ENCODE data around the gene LHX3. TPM values are rescaled to one million over a fixed set of nuclear protein-coding genes. Genes with fewer than 3 reads are reported as not detected.

LHX3 gene
- total RNA-seq, 1 donor from 2014 or later, result not detected

GRCh38 chr9:136231478-136232297 lies 26.8 kb upstream of the LHX3 start:
- no peak overlapping the region for H3K27ac Mint-ChIP-seq (ENCODE audit: unreplicated experiment)
- H3K9ac ChIP-seq (ENCODE audit: low read length), result no peak overlapping the region

DNA sequence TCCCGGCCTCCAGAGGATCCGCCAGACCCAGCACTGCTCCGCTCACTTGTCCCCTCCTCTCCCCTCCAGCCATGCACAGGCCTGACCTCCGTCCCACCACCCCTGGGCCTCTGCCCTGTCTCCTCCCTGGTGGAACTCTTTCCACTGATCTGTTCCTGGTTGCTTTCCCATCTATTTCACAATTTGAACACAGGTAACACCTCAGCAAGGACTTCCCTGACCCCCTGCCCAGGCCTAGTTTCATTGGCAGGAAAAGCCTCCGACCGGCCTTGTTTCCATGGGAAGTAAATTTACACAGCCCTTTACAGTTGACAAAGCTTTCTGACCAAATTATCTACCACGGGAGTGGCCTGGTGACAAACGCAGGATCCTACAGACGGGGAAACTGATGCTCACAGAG lies 25.8 kb upstream of the LHX3 start:
- Mint-ChIP-seq H3K9me3 (ENCODE audit: unreplicated experiment) (no peaks in the 10 kb centered on the region), H3K4me3 (ENCODE audit: unreplicated experiment) (no peak overlapping the region), H3K4me1 (ENCODE audit: low read depth, unreplicated experiment) (peaks cover 13% of the 10 kb centered on the region), H3K27me3 (ENCODE audit: low read depth, unreplicated experiment) (no peaks in the 10 kb centered on the region), H3K27ac (ENCODE audit: unreplicated experiment) (no peak overlapping the region), H3K36me3 (ENCODE audit: low read depth, unreplicated experiment) (peaks cover 13% of the 10 kb centered on the region)
- FAIRE-seq, result no peak
- Histone ChIP-seq H2AFZ (ENCODE audit: low read depth, low read length) (no peak overlapping the region), H3K9ac (ENCODE audit: low read length) (no peak overlapping the region), H3K4me1 (ENCODE audit: insufficient read depth, low read length) (peaks cover 24% of the 10 kb centered on the region), H3K9me3 (ENCODE audit: insufficient read depth, low read depth, low read length) (no peaks in the 10 kb centered on the region), H3K4me3 (ENCODE audit: insufficient read depth, low read depth, low read length) (no peak overlapping the region), H3K27ac (ENCODE audit: low read depth, low read length) (no peak overlapping the region), H4K20me1 (ENCODE audit: insufficient read depth, low read length) (peaks cover 59% of the 10 kb centered on the region), H3K27me3 (ENCODE audit: insufficient read depth, low read length) (no peaks in the 10 kb centered on the region), H3K79me2 (ENCODE audit: insufficient read depth, low read length) (peaks cover 21% of the 10 kb centered on the region), H3K36me3 (ENCODE audit: insufficient read depth, low read length) (no peaks in the 10 kb centered on the region), H3K4me2 (ENCODE audit: low read length) (no peak overlapping the region)
- DNase-seq (ENCODE audit: low read depth), result no peak
- TF ChIP-seq, protein P1, sequence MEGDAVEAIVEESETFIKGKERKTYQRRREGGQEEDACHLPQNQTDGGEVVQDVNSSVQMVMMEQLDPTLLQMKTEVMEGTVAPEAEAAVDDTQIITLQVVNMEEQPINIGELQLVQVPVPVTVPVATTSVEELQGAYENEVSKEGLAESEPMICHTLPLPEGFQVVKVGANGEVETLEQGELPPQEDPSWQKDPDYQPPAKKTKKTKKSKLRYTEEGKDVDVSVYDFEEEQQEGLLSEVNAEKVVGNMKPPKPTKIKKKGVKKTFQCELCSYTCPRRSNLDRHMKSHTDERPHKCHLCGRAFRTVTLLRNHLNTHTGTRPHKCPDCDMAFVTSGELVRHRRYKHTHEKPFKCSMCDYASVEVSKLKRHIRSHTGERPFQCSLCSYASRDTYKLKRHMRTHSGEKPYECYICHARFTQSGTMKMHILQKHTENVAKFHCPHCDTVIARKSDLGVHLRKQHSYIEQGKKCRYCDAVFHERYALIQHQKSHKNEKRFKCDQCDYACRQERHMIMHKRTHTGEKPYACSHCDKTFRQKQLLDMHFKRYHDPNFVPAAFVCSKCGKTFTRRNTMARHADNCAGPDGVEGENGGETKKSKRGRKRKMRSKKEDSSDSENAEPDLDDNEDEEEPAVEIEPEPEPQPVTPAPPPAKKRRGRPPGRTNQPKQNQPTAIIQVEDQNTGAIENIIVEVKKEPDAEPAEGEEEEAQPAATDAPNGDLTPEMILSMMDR (IDR thresholded peaks at IDR 0.05; ENCODE audit: insufficient read depth, low read depth, low read length), result no peak
- no peak for TF ChIP-seq EZH2 (IDR thresholded peaks at IDR 0.05; ENCODE audit: insufficient read depth, low read length)

More at GRCh38 chr9:136231478-136232297, 26.8 kb upstream of the LHX3 start:
- no peaks in the 10 kb centered on the region for H3K27me3 Mint-ChIP-seq (ENCODE audit: low read depth, unreplicated experiment)
- no peaks in the 10 kb centered on the region for H3K36me3 ChIP-seq (ENCODE audit: insufficient read depth, low read length)
- no peak overlapping the region for H3K4me2 ChIP-seq (ENCODE audit: low read length)
- no peak for TF ChIP-seq EZH2 (IDR thresholded peaks at IDR 0.05; ENCODE audit: insufficient read depth, low read length)
- TF ChIP-seq, protein P1 (IDR thresholded peaks at IDR 0.05; ENCODE audit: insufficient read depth, low read depth, low read length), result no peak
- H3K9me3 ChIP-seq (ENCODE audit: insufficient read depth, low read depth, low read length), result no peaks in the 10 kb centered on the region
- H3K4me1 Mint-ChIP-seq (ENCODE audit: low read depth, unreplicated experiment), result peaks cover 13% of the 10 kb centered on the region
- H3K4me1 ChIP-seq (ENCODE audit: insufficient read depth, low read length), result peaks cover 24% of the 10 kb centered on the region
- H3K9me3 Mint-ChIP-seq (ENCODE audit: unreplicated experiment), result no peaks in the 10 kb centered on the region
- no peak overlapping the region for H3K4me3 Mint-ChIP-seq (ENCODE audit: unreplicated experiment)
- H3K27me3 ChIP-seq (ENCODE audit: insufficient read depth, low read length), result no peaks in the 10 kb centered on the region
- no peak overlapping the region for H3K4me3 ChIP-seq (ENCODE audit: insufficient read depth, low read depth, low read length)
- DNase-seq (ENCODE audit: low read depth), result no peak
- FAIRE-seq, result no peak
- H3K27ac ChIP-seq (ENCODE audit: low read depth, low read length), result no peak overlapping the region
- no peak overlapping the region for H2AFZ ChIP-seq (ENCODE audit: low read depth, low read length)
- peaks cover 18% of the 10 kb centered on the region for H3K79me2 ChIP-seq (ENCODE audit: insufficient read depth, low read length)
- H3K36me3 Mint-ChIP-seq (ENCODE audit: low read depth, unreplicated experiment), result peaks cover 19% of the 10 kb centered on the region
- H4K20me1 ChIP-seq (ENCODE audit: insufficient read depth, low read length), result peaks cover 59% of the 10 kb centered on the region

- H3K9ac ChIP-seq (ENCODE audit: low read length), result no peak overlapping the region
- no peak for DNase-seq (ENCODE audit: low read depth)
- no peak overlapping the region for H3K4me3 Mint-ChIP-seq (ENCODE audit: unreplicated experiment)
- H3K79me2 ChIP-seq (ENCODE audit: insufficient read depth, low read length), result peaks cover 25% of the 10 kb centered on the region
- H3K36me3 ChIP-seq (ENCODE audit: insufficient read depth, low read length), result no peaks in the 10 kb centered on the region
- FAIRE-seq, result no peak
- H2AFZ ChIP-seq (ENCODE audit: low read depth, low read length), result no peak overlapping the region
- H4K20me1 ChIP-seq (ENCODE audit: insufficient read depth, low read length), result peaks cover 63% of the 10 kb centered on the region
- H3K27ac Mint-ChIP-seq (ENCODE audit: unreplicated experiment), result no peak overlapping the region
- H3K27me3 Mint-ChIP-seq (ENCODE audit: low read depth, unreplicated experiment), result no peaks in the 10 kb centered on the region
- H3K4me2 ChIP-seq (ENCODE audit: low read length), result no peak overlapping the region
- peaks cover 10% of the 10 kb centered on the region for H3K36me3 Mint-ChIP-seq (ENCODE audit: low read depth, unreplicated experiment)
- H3K9me3 ChIP-seq (ENCODE audit: insufficient read depth, low read depth, low read length), result no peaks in the 10 kb centered on the region
- H3K4me1 Mint-ChIP-seq (ENCODE audit: low read depth, unreplicated experiment), result peaks cover 13% of the 10 kb centered on the region
- no peak overlapping the region for H3K27ac ChIP-seq (ENCODE audit: low read depth, low read length)
- TF ChIP-seq, protein P1 (IDR thresholded peaks at IDR 0.05; ENCODE audit: insufficient read depth, low read depth, low read length), result no peak
- no peak for TF ChIP-seq EZH2 (IDR thresholded peaks at IDR 0.05; ENCODE audit: insufficient read depth, low read length)
- no peak overlapping the region for H3K4me3 ChIP-seq (ENCODE audit: insufficient read depth, low read depth, low read length)
- H3K27me3 ChIP-seq (ENCODE audit: insufficient read depth, low read length), result no peaks in the 10 kb centered on the region
- peaks cover 24% of the 10 kb centered on the region for H3K4me1 ChIP-seq (ENCODE audit: insufficient read depth, low read length)
- no peaks in the 10 kb centered on the region for H3K9me3 Mint-ChIP-seq (ENCODE audit: unreplicated experiment)
Observed at GRCh38 chr9:136230365-136230764, 25.4 kb upstream of the LHX3 start.
